Neural cell (in vitro differentiated cells): ENCODE data around the gene OSBPL9. TPM values are rescaled to one million over a fixed set of nuclear protein-coding genes. Genes with fewer than 3 reads are reported as not detected.

ENCODE experiments used
- H2AFZ ChIP-seq: fragments of 200-600, 300-800 bp; sonication (generic), shearing (Covaris generic); 2 replicates; pipeline ENCODE4 v1.6.0; 2014; ENCODE audit warnings: low read depth, mild to moderate bottlenecking, antibody characterized with exemption, low read length, moderate library complexity
- H3F3A ChIP-seq: fragments of 200-600 bp; shearing (Covaris generic); 2 replicates; pipeline ENCODE4 v1.6.1; 2016; ENCODE audit warnings: mild to moderate bottlenecking, moderate library complexity, mixed read lengths, antibody characterized with exemption, low read length; ENCODE audit not compliant: insufficient read depth, poor library complexity, severe bottlenecking
- H3K27ac ChIP-seq: fragments of 200-600, 300-800 bp; sonication (generic), shearing (Covaris generic); 2 replicates; pipeline ENCODE4 v1.5.1; 2014; ENCODE audit warnings: mild to moderate bottlenecking, low read length, moderate library complexity
- H3K27me3 ChIP-seq: fragments of 300-800, 200-600 bp; sonication (generic), shearing (Covaris generic); 2 replicates; pipeline ENCODE4 v1.6.0; 2014; ENCODE audit warnings: mild to moderate bottlenecking, low read depth, low read length, moderate library complexity; ENCODE audit not compliant: insufficient read depth
- H3K36me3 ChIP-seq: fragments of 300-800, 200-600 bp; sonication (generic), shearing (Covaris generic); 2 replicates; pipeline ENCODE4 v1.5.1; 2014; ENCODE audit warnings: mild to moderate bottlenecking, antibody characterized with exemption, low read length, moderate library complexity; ENCODE audit not compliant: insufficient read depth
- H3K4me2 ChIP-seq: fragments of 300-800, 200-600 bp; sonication (generic), shearing (Covaris generic); 2 replicates; pipeline ENCODE4 v1.6.0; 2014; ENCODE audit warnings: mild to moderate bottlenecking, low read length
- H3K4me3 ChIP-seq: fragments of 300-800, 200-600 bp; sonication (generic), shearing (Covaris generic); 2 replicates; pipeline ENCODE4 v1.5.1; 2014; ENCODE audit warnings: mild to moderate bottlenecking, low read length, moderate library complexity
- H3K79me2 ChIP-seq: fragments of 200-600 bp; shearing (Covaris generic); replicated peaks from 2 replicates; pipeline ENCODE4 v1.6.0; 2014; ENCODE audit warnings: mild to moderate bottlenecking, low read length, moderate library complexity; ENCODE audit not compliant: insufficient read depth
- H3K9ac ChIP-seq: fragments of 300-800, 200-600 bp; sonication (generic), shearing (Covaris generic); 2 replicates; pipeline ENCODE4 v1.6.1; 2016; ENCODE audit warnings: mild to moderate bottlenecking, low read length, mixed read lengths
- H3K9me2 ChIP-seq: fragments of 200-600 bp; shearing (Covaris generic); 2 replicates; pipeline ENCODE4 v1.6.1; 2016; ENCODE audit warnings: mild to moderate bottlenecking, low read length, mixed read lengths; ENCODE audit not compliant: insufficient read depth
- H3K9me3 ChIP-seq: fragments of 200-600, 300-800 bp; sonication (generic), shearing (Covaris generic); 2 replicates; pipeline ENCODE4 v1.6.1; 2016; ENCODE audit warnings: mild to moderate bottlenecking, mixed run types, low read length, moderate library complexity, mixed read lengths
- H4K20me1 ChIP-seq: fragments of 200-600 bp; shearing (Covaris generic); 2 replicates; pipeline ENCODE4 v1.6.1; 2016; ENCODE audit warnings: mild to moderate bottlenecking, mixed run types; ENCODE audit not compliant: insufficient read depth
- EP300 ChIP-seq: fragments of 450-650 bp; conservative IDR thresholded peaks from 2 replicates; pipeline ENCODE4 v1.6.1; 2014; ENCODE audit warnings: antibody characterized with exemption, mild to moderate bottlenecking, moderate library complexity; ENCODE audit not compliant: poor library complexity, severe bottlenecking
- EZH2 ChIP-seq: fragments of 200-600, 300-800 bp; shearing (Covaris generic), sonication (generic); IDR thresholded peaks from 2 replicates; pipeline ENCODE4 v1.6.1; 2014; ENCODE audit warnings: antibody characterized with exemption, low read length, borderline replicate concordance, mild to moderate bottlenecking; ENCODE audit not compliant: insufficient read depth, poor library complexity, severe bottlenecking
- MXI1 ChIP-seq: fragments of 450-650 bp; conservative IDR thresholded peaks from 2 replicates; pipeline ENCODE4 v1.6.1; 2014; ENCODE audit warnings: antibody characterized with exemption, mild to moderate bottlenecking; ENCODE audit not compliant: poor library complexity, severe bottlenecking
- POLR2AphosphoS5 ChIP-seq: IDR thresholded peaks from 2 replicates; pipeline ENCODE4 v1.6.1; 2012
- RAD21 ChIP-seq: fragments of 450-650 bp; conservative IDR thresholded peaks from 2 replicates; pipeline ENCODE4 v1.6.1; 2014; ENCODE audit warnings: antibody characterized with exemption, mild to moderate bottlenecking, moderate library complexity
- SMC3 ChIP-seq: fragments of 450-650 bp; conservative IDR thresholded peaks from 2 replicates; pipeline ENCODE4 v1.6.1; 2014; ENCODE audit warnings: antibody characterized with exemption, mild to moderate bottlenecking, moderate library complexity; ENCODE audit not compliant: poor library complexity
- TAF1 ChIP-seq: IDR thresholded peaks from 2 replicates; pipeline ENCODE4 v1.6.1; 2012; ENCODE audit warnings: low read depth
- polyA plus RNA-seq: library from polyadenylated mRNA; depleted of rRNA; stranded (reverse); fragments of >200 nt; gene quantifications from 2 replicates; pipeline ENCODE4 v1.2.3, GENCODE V29; 2014
- TF ChIP-seq, protein P1 (sequence below): fragments of 450-650 bp; IDR thresholded peaks from 2 replicates; pipeline ENCODE4 v1.5.1; 2014; ENCODE audit warnings: antibody characterized with exemption, mild to moderate bottlenecking, moderate library complexity; ENCODE audit not compliant: poor library complexity, severe bottlenecking
- TF ChIP-seq, protein P2 (sequence below): IDR thresholded peaks from 2 replicates; pipeline ENCODE4 v1.6.1; 2012; ENCODE audit warnings: borderline replicate concordance

OSBPL9 gene
- polyA plus RNA-seq, 1 donor from 2014 or later: 117 TPM

DNA sequence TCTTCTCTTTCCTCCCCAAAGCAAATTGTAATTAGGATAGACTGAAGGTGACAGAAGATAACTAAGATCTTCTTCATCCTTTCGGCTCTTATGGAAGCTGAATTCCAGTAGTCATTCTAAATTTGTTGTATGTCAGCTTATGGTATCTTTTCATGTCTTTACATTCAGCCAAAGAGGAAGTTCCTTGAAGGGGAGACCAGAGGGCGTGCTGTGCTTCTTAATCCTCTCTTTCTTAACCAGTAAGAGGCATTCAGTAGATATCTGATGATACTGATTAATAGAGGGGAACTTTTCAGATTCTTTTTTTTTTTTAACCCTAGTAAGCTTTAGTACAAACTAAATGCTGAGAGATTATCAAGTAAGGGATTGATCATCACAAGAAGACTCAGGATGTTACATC, 102.3 kb downstream of the OSBPL9 start:
- H3K4me2 ChIP-seq: no peak overlapping the region

DNA sequence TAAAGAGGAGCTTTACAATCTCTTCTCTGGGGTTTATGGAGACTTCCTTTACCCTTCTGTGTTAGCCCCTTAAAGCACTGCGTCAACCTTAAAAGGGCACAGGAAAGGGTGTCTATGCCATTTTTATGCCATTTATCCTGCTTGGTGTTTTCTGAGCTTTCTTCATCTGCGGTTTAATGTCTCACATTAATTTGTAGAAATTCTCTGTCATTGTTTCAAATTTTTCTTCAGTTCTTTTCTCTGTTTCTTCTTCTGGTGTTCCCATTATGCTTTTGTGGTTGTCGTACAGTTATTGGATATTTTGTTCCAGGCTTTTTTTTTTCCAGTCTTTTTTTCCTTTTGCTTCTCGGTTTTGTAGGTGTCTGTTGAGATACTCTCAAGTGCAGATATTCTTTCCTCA, 107.9 kb downstream of the OSBPL9 start:
- Histone ChIP-seq H3K4me2 (no peak overlapping the region), H3K27ac (no peak overlapping the region), H3K36me3 (no peaks in the 10 kb centered on the region), H3K9ac (no peak overlapping the region), H3K4me3 (no peak overlapping the region), H4K20me1 (no peaks in the 10 kb centered on the region), H3K9me2 (no peaks in the 10 kb centered on the region), H3K27me3 (no peaks in the 10 kb centered on the region), H3K9me3 (no peaks in the 10 kb centered on the region), H2AFZ (no peak overlapping the region), H3F3A (no peaks in the 10 kb centered on the region), H3K79me2 (peaks cover 10% of the 10 kb centered on the region)
- no peak for TF ChIP-seq EP300
- TF ChIP-seq RAD21: no peak
- no peak for TF ChIP-seq TAF1
- no peak for TF ChIP-seq MXI1
- TF ChIP-seq, protein P1, sequence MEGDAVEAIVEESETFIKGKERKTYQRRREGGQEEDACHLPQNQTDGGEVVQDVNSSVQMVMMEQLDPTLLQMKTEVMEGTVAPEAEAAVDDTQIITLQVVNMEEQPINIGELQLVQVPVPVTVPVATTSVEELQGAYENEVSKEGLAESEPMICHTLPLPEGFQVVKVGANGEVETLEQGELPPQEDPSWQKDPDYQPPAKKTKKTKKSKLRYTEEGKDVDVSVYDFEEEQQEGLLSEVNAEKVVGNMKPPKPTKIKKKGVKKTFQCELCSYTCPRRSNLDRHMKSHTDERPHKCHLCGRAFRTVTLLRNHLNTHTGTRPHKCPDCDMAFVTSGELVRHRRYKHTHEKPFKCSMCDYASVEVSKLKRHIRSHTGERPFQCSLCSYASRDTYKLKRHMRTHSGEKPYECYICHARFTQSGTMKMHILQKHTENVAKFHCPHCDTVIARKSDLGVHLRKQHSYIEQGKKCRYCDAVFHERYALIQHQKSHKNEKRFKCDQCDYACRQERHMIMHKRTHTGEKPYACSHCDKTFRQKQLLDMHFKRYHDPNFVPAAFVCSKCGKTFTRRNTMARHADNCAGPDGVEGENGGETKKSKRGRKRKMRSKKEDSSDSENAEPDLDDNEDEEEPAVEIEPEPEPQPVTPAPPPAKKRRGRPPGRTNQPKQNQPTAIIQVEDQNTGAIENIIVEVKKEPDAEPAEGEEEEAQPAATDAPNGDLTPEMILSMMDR: no peak
- no peak for TF ChIP-seq SMC3
- no peak for TF ChIP-seq EZH2
- TF ChIP-seq POLR2AphosphoS5: no peak
- TF ChIP-seq, protein P2, sequence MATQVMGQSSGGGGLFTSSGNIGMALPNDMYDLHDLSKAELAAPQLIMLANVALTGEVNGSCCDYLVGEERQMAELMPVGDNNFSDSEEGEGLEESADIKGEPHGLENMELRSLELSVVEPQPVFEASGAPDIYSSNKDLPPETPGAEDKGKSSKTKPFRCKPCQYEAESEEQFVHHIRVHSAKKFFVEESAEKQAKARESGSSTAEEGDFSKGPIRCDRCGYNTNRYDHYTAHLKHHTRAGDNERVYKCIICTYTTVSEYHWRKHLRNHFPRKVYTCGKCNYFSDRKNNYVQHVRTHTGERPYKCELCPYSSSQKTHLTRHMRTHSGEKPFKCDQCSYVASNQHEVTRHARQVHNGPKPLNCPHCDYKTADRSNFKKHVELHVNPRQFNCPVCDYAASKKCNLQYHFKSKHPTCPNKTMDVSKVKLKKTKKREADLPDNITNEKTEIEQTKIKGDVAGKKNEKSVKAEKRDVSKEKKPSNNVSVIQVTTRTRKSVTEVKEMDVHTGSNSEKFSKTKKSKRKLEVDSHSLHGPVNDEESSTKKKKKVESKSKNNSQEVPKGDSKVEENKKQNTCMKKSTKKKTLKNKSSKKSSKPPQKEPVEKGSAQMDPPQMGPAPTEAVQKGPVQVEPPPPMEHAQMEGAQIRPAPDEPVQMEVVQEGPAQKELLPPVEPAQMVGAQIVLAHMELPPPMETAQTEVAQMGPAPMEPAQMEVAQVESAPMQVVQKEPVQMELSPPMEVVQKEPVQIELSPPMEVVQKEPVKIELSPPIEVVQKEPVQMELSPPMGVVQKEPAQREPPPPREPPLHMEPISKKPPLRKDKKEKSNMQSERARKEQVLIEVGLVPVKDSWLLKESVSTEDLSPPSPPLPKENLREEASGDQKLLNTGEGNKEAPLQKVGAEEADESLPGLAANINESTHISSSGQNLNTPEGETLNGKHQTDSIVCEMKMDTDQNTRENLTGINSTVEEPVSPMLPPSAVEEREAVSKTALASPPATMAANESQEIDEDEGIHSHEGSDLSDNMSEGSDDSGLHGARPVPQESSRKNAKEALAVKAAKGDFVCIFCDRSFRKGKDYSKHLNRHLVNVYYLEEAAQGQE: no peak

More for the DNA sequence above, 102.3 kb downstream of the OSBPL9 start:
- Histone ChIP-seq H2AFZ (no peak overlapping the region), H3K9me3 (no peaks in the 10 kb centered on the region), H3K27me3 (no peaks in the 10 kb centered on the region), H3F3A (no peaks in the 10 kb centered on the region), H3K27ac (no peak overlapping the region), H4K20me1 (no peaks in the 10 kb centered on the region), H3K9ac (no peak overlapping the region), H3K36me3 (no peaks in the 10 kb centered on the region), H3K4me3 (no peak overlapping the region), H3K9me2 (no peaks in the 10 kb centered on the region), H3K79me2 (no peaks in the 10 kb centered on the region)
- TF ChIP-seq TAF1 (no peak), SMC3 (no peak), RAD21 (no peak), EZH2 (no peak), MXI1 (no peak), POLR2AphosphoS5 (no peak), EP300 (no peak)
- TF ChIP-seq, protein P2: no peak
- TF ChIP-seq, protein P1: no peak
